NB4 (cell line): ENCODE data around the gene PSME4.
"Not testable (repeated sequence)": the region's sequence is repeated elsewhere in the genome, so short reads cannot be mapped to it uniquely, and the experiment has no call there.

Experiments
- CTCF ChIP-seq: IDR thresholded peaks from one replicate; pipeline ENCODE4 v1.5.1; 2012; ENCODE audit warnings: low read depth, low read length
- MAX ChIP-seq: IDR thresholded peaks from 2 replicates; pipeline ENCODE4 v1.6.1; 2011; ENCODE audit warnings: low read depth, low read length
- POLR2A ChIP-seq: IDR thresholded peaks from 2 replicates; pipeline ENCODE4 v1.6.1; 2011; ENCODE audit warnings: mild to moderate bottlenecking; ENCODE audit not compliant: insufficient read length; ENCODE audit errors: extremely low read depth

GRCh38 chr2:53829980-53830290, 140.9 kb downstream of the PSME4 start:
- TF ChIP-seq CTCF, POLR2A, MAX: not testable (repeated sequence)
